HepG2 (cell line): ENCODE measurements around the gene FUZ. TPM values are rescaled to one million over a fixed set of nuclear protein-coding genes. Genes with fewer than 3 reads are reported as not detected.

Source experiments
- KAT8 ChIP-seq: IDR thresholded peaks from 2 replicates; pipeline ENCODE4 v1.6.1; 2016; ENCODE audit warnings: missing genetic modification reagents, missing compliant biosample characterization
- KDM3A ChIP-seq: IDR thresholded peaks from 2 replicates; pipeline ENCODE4 v1.6.1; 2018; ENCODE audit warnings: low read depth, missing compliant biosample characterization
- NFYC ChIP-seq: IDR thresholded peaks from 2 replicates; pipeline ENCODE4 v1.6.1; 2016; ENCODE audit warnings: missing genetic modification reagents, missing compliant biosample characterization
- NR2C2 ChIP-seq: sonication (generic); formaldehyde crosslinking; IDR thresholded peaks from 2 replicates; pipeline ENCODE4 v1.4.0; 2020; ENCODE audit warnings: missing genetic modification reagents, mild to moderate bottlenecking, moderate library complexity, borderline replicate concordance
- POLR2A ChIP-seq, 2 experiments: IDR thresholded peaks; 2 replicates each; pipeline ENCODE4 v1.6.1; 2011; ENCODE audit warnings: low read depth in 2 of 2, low read length in 2 of 2, mild to moderate bottlenecking in 1 of 2, moderate library complexity in 1 of 2; ENCODE audit not compliant: insufficient read depth in 1 of 2
- SALL1 ChIP-seq: sonication (generic); formaldehyde crosslinking; IDR thresholded peaks from 2 replicates; pipeline ENCODE4 v1.8.0; 2022; ENCODE audit warnings: mild to moderate bottlenecking, missing genetic modification reagents
- ZNF747 ChIP-seq: sonication (generic); formaldehyde crosslinking; IDR thresholded peaks from 2 replicates; pipeline ENCODE4 v1.8.1; 2023; ENCODE audit warnings: missing genetic modification reagents, mild to moderate bottlenecking, borderline replicate concordance
- ZSCAN20 ChIP-seq: sonication (generic); formaldehyde crosslinking; IDR thresholded peaks from 2 replicates; pipeline ENCODE4 v1.4.0; 2020; ENCODE audit warnings: missing genetic modification reagents, mild to moderate bottlenecking, borderline replicate concordance
- polyA plus RNA-seq, 8 experiments: library from polyadenylated mRNA; depleted of rRNA in 3 of 8; stranded (reverse) in 7 of 8; unstranded in 1 of 8; fragments of >200 nt; fragmentation: Illumina TruSeq in 4 of 8; extraction: Trizol in 4 of 8; gene quantifications; 2 replicates each; pipeline versions ENCODE4 v1.2.1 to v1.2.3, GENCODE V29; 2011 to 2016; ENCODE audit warnings: low read depth in 4 of 8, missing spikeins in 1 of 8, mixed read lengths in 1 of 8; ENCODE audit not compliant: insufficient read depth in 1 of 8
- total RNA-seq, 5 experiments: library from RNA; depleted of rRNA; stranded (reverse); fragments of >200 nt; fragmentation: Illumina TruSeq; extraction: Trizol; gene quantifications; 2 replicates each; pipeline ENCODE4 v1.2.3, GENCODE V29; 2016; ENCODE audit warnings: low read depth in 1 of 5
- TF ChIP-seq, protein P1 (sequence below): IDR thresholded peaks from 2 replicates; pipeline ENCODE4 v1.6.1; 2012; ENCODE audit warnings: inconsistent platforms
- TF ChIP-seq, protein P2 (sequence below): sonication (generic); formaldehyde crosslinking; IDR thresholded peaks from 2 replicates; pipeline ENCODE4 v1.4.0; 2020; ENCODE audit warnings: missing genetic modification reagents, borderline replicate concordance
- TF ChIP-seq, protein P3 (sequence below): sonication (generic); formaldehyde crosslinking; IDR thresholded peaks from 2 replicates; pipeline ENCODE4 v1.4.0; 2020; ENCODE audit warnings: low read depth, mild to moderate bottlenecking, missing genetic modification reagents
- TF ChIP-seq, protein P4 (sequence below): IDR thresholded peaks from 2 replicates; pipeline ENCODE4 v1.6.1; 2016; ENCODE audit warnings: missing genetic modification reagents, missing compliant biosample characterization
- TF ChIP-seq, protein P5 (sequence below): IDR thresholded peaks from 2 replicates; pipeline ENCODE4 v1.6.1; 2012; ENCODE audit warnings: low read length, improper control_type of control experiment
- TF ChIP-seq, protein P6 (sequence below): sonication (generic); formaldehyde crosslinking; IDR thresholded peaks from 2 replicates; pipeline ENCODE4 v1.8.0; 2022; ENCODE audit warnings: mild to moderate bottlenecking, missing genetic modification reagents, moderate library complexity

The FUZ gene
- total and polyA plus RNA-seq, 2 of the 13 experiments (the other 11 are each of a cell fraction or from before 2014, with no cell fraction given), result 0.08 TPM; not detected in 1

DNA sequence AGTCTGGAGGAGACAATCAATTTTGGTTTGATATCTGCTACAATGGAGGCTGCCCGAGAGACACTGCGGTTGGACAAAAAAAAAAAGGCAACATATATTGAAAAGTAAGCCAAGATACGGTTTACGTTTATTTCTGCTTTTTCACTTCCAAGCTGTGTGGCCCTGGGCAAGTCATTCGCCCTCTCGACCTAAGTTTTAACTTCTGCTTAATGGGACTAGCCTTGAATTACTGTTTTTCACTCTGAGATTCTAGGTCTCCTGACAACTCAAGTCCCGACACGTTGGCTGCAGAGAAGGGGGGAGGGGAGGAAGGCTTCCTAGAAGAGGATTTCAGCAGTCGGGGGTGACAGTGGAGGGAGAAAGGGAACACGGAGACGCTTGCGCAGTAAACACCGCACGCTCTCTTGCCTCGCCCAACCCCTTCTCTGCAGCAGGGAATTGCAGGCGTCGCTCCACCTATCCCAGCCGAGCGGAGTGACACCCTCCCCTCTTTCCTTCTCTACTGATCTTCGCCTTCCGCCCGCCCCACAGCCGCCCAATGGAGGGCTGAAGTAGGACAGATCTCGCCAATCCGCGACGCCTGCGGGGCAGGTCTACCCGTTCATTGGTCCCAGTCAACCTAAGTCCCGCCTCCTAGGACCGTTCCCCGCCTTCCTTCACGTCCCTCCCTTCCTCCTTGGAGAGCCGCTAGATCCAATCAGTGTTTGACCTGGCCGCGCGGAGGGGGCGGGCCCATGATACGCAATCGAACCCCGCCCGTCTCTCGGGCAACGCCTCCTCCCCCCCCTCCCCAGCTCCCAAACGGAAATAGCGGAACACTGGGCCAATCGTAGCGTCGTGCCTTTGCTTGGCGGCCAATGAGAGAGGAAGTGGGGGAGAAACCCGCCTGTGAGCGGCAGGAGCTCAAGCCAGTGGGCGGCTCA lies 46.8 kb downstream of the FUZ start (continued):
- TF ChIP-seq, protein P1, sequence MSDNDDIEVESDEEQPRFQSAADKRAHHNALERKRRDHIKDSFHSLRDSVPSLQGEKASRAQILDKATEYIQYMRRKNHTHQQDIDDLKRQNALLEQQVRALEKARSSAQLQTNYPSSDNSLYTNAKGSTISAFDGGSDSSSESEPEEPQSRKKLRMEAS, result peak; percentile 65; the same call in 1 of the 2 replicates
- TF ChIP-seq, protein P2, sequence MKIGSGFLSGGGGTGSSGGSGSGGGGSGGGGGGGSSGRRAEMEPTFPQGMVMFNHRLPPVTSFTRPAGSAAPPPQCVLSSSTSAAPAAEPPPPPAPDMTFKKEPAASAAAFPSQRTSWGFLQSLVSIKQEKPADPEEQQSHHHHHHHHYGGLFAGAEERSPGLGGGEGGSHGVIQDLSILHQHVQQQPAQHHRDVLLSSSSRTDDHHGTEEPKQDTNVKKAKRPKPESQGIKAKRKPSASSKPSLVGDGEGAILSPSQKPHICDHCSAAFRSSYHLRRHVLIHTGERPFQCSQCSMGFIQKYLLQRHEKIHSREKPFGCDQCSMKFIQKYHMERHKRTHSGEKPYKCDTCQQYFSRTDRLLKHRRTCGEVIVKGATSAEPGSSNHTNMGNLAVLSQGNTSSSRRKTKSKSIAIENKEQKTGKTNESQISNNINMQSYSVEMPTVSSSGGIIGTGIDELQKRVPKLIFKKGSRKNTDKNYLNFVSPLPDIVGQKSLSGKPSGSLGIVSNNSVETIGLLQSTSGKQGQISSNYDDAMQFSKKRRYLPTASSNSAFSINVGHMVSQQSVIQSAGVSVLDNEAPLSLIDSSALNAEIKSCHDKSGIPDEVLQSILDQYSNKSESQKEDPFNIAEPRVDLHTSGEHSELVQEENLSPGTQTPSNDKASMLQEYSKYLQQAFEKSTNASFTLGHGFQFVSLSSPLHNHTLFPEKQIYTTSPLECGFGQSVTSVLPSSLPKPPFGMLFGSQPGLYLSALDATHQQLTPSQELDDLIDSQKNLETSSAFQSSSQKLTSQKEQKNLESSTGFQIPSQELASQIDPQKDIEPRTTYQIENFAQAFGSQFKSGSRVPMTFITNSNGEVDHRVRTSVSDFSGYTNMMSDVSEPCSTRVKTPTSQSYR, result peak; percentile 82
- TF ChIP-seq SALL1 (CRISPR knock-in tag) (peak; percentile 45), NR2C2 (peak; percentile 28; the same call in 1 of the 2 replicates), KAT8 (CRISPR knock-in tag) (peak; percentile 69), NFYC (peak; percentile 97), ZSCAN20 (CRISPR knock-in tag) (no peak), POLR2A (IDR thresholded peaks at IDR 0.05; ENCODE audit: insufficient read depth in 1 of 2, low read depth in 2 of 2, low read length in 2 of 2) (peak; percentile 68 to 89), ZNF747 (CRISPR knock-in tag) (peak; percentile 48; the same call in 1 of the 2 replicates), KDM3A (CRISPR knock-in tag) (0 out of 2 replicates have a peak, but pooled peaks have one; percentile 37)
- TF ChIP-seq, protein P3, sequence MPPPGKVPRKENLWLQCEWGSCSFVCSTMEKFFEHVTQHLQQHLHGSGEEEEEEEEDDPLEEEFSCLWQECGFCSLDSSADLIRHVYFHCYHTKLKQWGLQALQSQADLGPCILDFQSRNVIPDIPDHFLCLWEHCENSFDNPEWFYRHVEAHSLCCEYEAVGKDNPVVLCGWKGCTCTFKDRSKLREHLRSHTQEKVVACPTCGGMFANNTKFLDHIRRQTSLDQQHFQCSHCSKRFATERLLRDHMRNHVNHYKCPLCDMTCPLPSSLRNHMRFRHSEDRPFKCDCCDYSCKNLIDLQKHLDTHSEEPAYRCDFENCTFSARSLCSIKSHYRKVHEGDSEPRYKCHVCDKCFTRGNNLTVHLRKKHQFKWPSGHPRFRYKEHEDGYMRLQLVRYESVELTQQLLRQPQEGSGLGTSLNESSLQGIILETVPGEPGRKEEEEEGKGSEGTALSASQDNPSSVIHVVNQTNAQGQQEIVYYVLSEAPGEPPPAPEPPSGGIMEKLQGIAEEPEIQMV (CRISPR knock-in tag), result no peak
- TF ChIP-seq, protein P4, sequence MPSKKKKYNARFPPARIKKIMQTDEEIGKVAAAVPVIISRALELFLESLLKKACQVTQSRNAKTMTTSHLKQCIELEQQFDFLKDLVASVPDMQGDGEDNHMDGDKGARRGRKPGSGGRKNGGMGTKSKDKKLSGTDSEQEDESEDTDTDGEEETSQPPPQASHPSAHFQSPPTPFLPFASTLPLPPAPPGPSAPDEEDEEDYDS, result peak; percentile 78
- TF ChIP-seq, protein P5, sequence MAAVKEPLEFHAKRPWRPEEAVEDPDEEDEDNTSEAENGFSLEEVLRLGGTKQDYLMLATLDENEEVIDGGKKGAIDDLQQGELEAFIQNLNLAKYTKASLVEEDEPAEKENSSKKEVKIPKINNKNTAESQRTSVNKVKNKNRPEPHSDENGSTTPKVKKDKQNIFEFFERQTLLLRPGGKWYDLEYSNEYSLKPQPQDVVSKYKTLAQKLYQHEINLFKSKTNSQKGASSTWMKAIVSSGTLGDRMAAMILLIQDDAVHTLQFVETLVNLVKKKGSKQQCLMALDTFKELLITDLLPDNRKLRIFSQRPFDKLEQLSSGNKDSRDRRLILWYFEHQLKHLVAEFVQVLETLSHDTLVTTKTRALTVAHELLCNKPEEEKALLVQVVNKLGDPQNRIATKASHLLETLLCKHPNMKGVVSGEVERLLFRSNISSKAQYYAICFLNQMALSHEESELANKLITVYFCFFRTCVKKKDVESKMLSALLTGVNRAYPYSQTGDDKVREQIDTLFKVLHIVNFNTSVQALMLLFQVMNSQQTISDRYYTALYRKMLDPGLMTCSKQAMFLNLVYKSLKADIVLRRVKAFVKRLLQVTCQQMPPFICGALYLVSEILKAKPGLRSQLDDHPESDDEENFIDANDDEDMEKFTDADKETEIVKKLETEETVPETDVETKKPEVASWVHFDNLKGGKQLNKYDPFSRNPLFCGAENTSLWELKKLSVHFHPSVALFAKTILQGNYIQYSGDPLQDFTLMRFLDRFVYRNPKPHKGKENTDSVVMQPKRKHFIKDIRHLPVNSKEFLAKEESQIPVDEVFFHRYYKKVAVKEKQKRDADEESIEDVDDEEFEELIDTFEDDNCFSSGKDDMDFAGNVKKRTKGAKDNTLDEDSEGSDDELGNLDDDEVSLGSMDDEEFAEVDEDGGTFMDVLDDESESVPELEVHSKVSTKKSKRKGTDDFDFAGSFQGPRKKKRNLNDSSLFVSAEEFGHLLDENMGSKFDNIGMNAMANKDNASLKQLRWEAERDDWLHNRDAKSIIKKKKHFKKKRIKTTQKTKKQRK, result peak; percentile 66; the same call in 1 of the 2 replicates
- TF ChIP-seq, protein P6, sequence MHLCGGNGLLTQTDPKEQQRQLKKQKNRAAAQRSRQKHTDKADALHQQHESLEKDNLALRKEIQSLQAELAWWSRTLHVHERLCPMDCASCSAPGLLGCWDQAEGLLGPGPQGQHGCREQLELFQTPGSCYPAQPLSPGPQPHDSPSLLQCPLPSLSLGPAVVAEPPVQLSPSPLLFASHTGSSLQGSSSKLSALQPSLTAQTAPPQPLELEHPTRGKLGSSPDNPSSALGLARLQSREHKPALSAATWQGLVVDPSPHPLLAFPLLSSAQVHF (CRISPR knock-in tag), result peak; percentile 19; the same call in 1 of the 2 replicates
